HG03442 (cell line): ENCODE measurements around the gene CDK7.

Source experiments
- ATAC-seq: cut with Tn5 transposase; IDR thresholded peaks from one replicate; pipeline ENCODE4 v1.9.1; 2021; ENCODE audit warnings: mild to moderate bottlenecking, moderate library complexity; ENCODE audit not compliant: unreplicated experiment

The CDK7 gene

DNA sequence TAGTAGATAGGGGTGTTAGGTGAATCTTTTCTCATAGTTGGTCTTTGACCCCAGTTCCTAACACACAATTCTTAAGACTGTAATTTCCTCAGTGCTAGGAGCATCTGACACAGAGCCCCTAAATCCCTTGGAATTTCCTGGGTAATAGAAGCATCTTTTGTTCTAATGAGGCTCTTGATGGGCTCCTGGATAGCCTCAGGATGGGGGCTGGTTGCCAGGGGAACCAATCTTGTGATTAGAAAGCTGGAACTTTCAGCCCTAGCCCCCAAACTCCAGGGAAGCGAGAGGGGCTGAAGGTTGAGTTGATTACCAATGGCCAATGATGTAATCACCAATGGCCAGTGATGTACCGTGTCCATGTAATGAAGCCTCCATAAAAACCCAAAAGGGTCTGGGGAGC is 53.4 kb downstream of the CDK7 start:
- no peak for ATAC-seq

DNA sequence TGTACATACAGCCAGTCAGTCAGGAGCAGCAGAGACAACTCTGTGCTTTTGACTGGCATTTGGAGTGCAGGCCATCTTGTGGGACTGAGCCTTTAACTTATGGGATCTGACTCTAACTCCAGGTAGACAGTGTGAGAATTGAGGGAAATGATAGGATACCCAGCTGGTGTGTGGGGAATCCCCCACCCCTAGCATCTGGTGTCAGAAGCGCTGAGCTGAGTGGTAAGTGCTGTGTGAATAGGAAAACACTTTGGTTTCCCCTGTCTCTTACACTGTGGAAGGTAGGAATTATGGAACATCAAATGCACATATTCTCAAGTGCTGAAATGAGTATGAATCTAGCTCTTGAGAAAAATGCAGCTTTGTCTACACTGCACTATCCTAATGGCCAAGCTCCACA is 54.0 kb downstream of the CDK7 start:
- ATAC-seq, result no peak

DNA sequence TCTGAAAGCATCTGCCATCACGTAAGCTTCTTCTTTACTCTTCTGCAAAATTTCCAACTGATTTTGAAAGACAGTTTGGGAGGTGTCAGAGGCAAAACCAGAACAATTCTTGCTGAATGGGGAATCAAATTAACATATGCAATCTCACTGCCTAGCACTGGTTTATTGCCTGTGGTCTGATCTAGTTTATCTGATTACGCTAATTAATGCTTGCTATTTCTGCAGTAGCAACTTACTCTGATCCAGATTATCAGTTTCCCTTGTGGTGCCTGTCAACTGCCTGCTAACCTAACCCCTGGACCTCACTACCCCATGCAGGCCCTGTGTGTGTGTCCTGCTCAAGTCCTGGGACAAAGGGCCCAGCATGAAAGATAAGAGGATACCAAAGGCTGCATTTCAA is 57.6 kb downstream of the CDK7 start:
- ATAC-seq, result no peak

DNA sequence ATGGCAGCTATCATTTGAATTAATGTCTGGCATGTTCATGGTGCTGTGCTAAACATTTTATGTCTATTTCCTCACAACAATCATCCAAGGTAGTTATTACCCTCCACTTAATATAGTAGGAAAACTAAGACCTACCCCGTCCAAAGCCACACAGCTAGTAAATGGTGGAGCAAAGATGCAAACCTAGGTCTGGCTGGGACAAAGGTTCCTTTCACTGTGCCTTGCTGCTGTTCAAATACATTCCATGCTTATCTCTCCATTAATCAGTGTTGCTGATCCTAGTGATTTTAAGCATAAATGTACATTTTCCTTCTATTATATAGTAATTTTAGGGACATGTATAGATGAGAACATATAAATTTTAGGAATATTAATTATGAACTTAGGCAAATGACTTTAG is 59.2 kb downstream of the CDK7 start:
- no peak for ATAC-seq

DNA sequence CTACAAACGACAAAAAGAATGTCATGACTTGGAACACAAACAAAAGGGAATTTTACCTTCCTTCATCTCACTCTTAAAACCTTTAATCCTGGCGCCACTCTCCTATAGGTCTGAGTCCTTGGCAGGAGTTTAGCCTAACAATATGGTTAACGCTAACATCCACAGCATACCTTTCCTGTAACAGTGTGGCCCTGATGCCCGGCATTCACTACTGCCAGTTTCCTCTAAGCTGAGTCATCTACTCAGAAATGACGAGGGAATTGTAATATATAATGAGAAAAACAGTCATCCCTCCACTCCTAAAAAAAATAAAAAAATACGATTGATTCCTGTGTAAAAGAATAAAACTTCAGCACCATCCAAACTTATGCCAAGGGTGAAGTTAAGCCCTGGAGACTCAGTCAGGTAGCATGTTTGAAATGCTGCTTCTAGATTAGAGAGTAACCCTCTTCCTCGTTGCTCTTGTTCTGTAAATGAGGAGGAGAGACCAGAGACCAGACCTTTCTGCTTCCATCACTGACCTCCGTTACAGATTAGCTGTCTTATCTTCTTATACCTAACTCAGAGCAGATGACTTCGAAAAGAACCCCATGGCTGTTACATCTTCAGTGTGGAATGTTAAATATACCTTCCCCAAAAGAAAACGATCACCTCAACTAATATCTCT is 60.5 kb downstream of the CDK7 start:
- ATAC-seq, result no peak

DNA sequence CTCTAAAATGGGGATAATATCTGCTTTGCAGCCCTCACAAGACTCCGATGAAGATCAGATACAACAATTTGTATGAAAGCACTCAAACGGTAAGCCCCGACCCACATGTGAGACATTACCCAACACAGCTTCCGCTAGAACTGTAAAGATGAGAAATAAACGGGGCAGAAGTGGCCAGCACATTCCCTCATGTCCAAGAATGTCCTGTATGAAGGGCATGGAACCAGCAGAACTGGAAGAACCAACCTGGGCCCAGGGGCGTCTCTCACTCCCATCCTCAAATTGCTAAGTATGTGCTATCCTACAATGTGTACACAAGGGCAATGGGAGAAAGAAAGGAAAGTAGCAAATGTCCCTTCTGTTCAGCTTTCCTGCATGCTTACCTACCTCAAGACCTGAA is 64.9 kb downstream of the CDK7 start:
- no peak for ATAC-seq

DNA sequence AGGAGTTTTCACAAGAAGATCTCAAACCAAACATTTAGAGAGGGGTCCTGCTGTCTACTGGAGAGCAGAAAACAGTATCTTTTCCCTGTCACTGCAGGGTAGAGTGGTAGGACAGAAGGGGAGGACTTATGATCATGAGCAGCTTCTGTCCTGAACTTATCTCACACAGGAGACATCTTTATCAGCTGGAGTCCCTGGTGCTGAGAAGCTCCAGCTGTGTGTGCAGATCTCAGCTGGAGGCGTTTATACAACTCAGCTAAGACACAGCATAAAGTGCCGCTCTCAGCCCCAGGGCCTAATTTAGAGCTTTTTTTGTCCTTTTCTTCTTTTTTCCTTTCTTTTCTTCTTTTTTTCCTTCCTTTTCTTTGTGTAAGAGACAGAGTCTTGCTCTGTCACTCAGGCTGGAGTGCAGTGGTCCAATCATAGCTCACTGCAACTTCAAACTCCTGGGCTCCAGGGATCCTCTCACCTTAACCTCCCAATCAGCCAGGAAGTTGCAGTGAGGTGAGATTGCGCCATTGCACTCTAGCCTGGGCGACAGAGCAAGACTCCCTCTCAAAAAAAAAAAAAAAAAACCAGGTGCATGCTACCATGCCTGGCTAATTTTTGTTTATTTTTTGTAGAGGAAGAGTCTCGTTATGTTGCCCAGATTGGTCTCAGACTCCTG is 66.0 kb downstream of the CDK7 start:
- no peak for ATAC-seq

DNA sequence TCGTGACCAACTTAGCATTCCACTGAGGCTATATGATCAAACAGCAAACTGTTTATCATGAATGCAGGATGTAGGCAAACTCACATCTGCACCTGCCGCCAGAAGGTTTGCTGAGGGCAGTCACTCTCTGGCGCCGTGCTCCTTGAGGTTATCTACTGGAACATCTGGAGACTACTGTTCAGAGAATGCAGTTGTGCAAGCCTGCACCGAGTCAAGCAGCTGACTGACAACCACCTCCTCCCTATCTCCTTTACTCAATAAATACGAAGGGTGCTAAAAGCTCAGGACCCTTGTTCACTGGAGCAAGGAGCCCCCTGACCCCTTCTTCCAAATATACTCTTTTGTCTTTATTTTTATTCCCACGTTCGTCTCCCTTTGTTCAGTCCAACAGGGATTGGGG is 70.8 kb downstream of the CDK7 start:
- no peak for ATAC-seq

DNA sequence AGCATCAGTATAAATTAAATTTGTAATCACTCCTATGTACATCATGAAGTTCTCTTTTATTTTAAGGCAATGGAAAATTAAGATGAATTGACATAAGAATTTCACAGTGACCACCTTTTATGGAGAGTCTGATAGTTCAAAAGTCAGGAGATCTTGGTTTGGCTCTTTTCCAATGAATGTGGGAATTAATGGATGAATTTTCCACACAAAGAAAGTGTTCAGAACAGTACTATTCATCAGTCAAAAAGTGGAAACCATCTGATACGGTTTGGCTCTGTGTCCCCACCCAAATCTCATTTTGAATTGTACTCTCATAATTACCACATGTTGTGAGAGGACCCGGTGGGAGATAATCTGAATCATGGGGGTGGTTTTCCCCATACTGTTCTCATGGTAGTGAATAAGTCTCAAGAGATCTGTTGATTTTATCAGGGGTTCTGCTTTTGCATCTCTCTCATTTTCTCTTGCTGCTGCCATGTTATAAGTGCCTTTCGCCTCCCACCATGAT is 73.4 kb downstream of the CDK7 start:
- no peak for ATAC-seq

DNA sequence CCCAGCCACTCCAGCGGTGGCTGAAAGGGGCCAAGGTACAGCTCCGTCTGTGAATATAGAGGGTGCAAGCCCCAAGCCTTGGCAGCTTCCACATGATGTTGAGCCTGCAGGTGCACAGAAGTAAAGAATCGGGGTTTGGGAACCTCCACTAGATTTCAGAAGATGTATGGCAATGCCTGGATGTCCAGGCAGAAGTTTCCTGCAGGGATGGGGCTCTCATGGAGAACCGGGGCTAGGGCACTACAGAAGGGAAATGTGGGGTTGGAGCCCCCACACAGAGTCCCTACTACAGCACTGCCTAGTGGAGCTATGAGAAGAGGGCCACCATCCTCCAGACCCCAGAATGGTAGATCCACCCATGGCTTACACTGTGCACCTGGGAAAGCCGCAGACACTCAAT is 74.7 kb downstream of the CDK7 start:
- ATAC-seq, result no peak

DNA sequence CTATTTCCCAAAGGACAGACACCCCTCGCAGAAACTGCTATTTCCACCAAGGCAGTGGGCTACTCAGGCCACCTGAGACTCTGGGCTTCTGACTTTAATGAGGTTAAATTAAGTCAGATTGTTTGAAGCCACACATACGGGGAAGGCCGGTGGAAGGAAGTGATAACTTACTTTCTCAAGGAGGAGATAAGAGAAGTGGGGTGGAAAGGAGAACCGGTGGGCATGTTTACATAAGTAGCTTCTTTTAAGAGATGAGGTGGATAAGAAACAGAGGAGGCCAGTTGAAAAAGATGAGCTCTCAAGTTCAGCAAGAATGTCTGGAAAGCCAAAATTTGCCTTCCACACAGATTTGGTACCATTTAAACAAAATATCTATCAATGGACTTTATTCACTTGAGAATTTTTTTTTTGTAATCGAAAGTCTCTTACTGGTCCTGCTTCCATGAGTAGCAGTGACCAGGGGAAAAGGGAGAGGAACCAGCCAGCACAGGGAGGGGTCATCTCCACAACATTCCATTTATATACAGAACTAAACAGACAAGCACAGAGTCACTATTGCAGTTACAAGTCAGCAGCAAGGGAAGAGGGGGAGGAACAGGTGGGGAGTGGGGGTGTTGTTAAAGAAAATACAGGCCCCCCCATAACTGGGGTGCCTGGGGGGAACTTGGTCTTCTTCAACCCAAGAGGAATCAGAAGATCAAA is 77.9 kb downstream of the CDK7 start:
- ATAC-seq, result no peak

DNA sequence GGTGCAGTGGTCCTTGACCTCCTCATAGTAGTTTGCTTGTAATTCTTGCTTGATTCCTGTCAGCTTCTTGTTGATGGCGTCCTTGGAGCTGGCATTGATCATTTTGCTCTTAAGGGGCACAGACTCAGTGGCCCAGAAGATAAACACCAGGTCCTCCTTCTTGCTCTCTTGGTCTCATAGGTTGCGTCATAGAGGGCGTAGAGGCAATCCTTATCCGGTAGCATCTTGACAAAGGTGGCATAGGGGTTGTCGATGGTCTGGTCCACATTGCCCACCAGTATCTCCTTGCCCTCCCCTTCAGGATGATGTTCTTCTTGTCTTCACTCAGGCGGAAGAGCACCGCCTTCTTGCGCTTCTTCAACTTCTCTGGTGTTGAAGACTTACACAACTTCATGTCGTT is 78.7 kb downstream of the CDK7 start:
- no peak for ATAC-seq

DNA sequence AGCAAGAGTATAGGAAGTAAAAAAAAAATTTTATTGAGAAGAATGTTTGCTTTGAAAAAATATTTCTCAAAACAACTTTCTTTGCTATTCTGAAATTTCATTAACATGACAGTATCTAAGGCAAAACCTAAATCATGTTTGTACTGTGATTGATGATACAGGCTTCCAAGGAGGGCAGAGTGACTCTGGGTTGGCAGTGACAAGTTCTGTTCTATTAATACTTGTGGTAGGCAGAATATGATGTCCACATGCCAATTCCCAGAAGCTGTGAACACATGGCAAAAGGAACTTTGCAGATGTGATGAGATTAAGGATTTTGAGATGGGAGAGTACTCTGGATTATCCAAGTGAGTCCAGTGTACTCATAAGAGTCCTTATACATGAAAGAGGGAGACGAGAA is 81.3 kb downstream of the CDK7 start:
- ATAC-seq, result no peak

DNA sequence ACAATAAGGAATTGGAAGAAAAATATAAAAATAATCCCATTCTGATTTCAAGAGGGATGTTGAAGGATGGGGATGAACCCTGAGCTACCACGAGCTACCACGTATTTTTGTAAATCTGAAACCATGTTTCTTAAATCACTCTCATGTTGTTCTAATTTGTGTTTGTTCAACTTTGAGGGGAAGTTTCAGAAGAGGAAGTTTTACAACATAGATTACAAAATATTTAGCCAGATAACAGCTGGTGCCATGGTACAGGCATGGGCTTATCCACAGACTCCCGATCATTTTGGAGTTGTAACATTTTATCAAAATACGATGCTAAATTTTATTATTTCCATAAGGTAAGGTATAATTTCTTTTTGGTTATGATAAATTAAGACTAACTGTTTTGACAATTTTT is 82.7 kb downstream of the CDK7 start:
- ATAC-seq, result no peak

DNA sequence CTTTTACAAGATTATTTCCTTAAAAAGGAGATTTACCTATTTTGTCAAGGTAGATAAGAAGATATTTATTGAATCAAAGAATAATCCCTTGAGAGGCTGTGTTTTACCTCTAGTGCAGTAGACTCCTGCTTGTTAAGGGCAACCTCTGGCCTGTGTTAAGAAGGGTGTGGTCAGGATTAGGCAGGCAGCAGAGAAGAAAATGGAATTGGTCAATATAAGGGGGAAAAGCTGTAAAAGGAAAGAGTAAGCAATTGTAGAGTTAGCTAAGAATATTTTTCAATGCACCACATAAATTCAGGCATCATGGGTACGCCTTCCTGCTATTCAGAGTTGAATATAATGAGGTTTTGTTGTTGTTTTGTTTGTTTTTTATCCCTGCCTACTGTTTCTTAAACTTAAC is 91.7 kb downstream of the CDK7 start:
- no peak for ATAC-seq
